TTC549 (cell line): ENCODE results near the gene OR2A1.
"Not testable (repeated sequence)": the region's sequence is repeated elsewhere in the genome, so short reads cannot be mapped to it uniquely, and the experiment has no call there.

ENCODE experiments used
- FAIRE-seq: peaks from 2 replicates; lab custom pipeline; 2012; peaks lifted over from hg19 to GRCh38; lab: Jason Lieb, UNC

OR2A1 gene

GRCh38 chr7:144311872-144312469, at the start of gene OR2A1:
OR2A1 (plus strand) TSS chr7:144312419; CDS start chr7:144318125, 5,706 bp downstream.
- not testable (repeated sequence) for FAIRE-seq

GRCh38 chr7:144264692-144265091, 47.5 kb upstream of the OR2A1 start, which contains the start of gene OR2A7:
OR2A7 (minus strand) TSS chr7:144264792; CDS start chr7:144259628, 5,164 bp downstream.
- FAIRE-seq, result not testable (repeated sequence)

- FAIRE-seq, result not testable (repeated sequence)
These were observed 43.0 kb upstream of the OR2A1 start, which contains the start of gene CTAGE8 for GRCh38 chr7:144269188-144269587. CTAGE8 (minus strand) TSS chr7:144269288; CDS start chr7:144269250, 38 bp downstream.

DNA sequence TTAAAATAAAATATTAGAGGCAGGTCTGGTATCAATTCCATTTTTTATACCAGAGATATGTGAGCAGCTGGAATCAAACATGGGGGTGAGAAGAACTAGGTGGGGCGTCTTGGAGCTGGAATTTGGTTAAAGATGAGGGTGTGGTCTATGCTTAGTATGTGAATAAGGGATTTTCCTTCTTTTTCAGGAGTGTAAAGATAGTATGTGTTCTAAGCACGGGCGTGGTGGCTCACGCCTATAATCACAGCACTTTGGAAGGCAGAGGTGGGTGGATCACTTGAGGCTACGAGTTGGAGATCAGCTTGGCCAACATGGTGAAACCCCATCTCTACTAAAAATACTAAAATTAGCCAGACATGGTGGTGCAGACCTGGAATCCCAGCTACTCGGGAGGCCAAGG, 36.9 kb upstream of the OR2A1 start:
- FAIRE-seq, result not testable (repeated sequence)

DNA sequence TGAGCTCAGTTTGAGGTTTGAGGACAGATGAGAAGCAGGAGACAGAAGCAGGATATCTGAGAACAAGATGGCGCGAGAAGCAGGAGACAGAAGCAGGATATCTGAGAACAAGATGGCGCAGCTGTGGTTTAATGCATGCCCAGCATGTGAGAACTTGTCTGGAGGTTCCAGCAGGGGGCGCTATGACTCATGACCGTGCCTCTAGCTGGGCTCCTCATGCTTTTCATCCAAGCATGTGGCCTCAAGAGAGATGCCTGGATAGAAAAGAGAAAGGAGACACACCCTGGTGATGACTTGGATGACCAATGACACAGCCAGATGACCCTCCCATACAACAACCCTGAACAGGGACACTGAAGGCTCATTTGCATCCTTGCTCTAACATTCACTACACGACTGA, 32.2 kb upstream of the OR2A1 start:
- not testable (repeated sequence) for FAIRE-seq

DNA sequence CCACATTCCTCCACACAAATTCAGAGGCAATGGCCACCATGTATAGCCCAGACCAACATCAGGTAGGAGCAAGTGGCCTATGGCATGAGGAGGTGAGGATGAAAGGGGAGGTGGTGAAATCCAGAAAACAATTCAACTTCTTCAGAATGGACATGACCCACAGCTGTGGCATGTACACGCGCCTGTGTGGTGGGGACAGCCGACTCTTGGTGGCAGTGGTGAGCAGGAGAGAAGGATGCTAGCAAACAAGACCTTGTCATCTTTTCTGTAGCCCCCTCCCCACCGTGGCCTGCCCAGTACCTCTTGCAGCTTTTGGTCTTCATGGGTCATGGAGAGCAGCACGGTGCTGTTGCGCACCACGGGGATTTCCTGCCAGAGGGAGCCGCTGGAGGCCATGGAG, 30.2 kb upstream of the OR2A1 start:
- FAIRE-seq, result not testable (repeated sequence)

- not testable (repeated sequence) for FAIRE-seq
These were observed 29.7 kb upstream of the OR2A1 start for GRCh38 chr7:144282490-144282889.

GRCh38 chr7:144283716-144284115, 28.5 kb upstream of the OR2A1 start:
- not testable (repeated sequence) for FAIRE-seq

DNA sequence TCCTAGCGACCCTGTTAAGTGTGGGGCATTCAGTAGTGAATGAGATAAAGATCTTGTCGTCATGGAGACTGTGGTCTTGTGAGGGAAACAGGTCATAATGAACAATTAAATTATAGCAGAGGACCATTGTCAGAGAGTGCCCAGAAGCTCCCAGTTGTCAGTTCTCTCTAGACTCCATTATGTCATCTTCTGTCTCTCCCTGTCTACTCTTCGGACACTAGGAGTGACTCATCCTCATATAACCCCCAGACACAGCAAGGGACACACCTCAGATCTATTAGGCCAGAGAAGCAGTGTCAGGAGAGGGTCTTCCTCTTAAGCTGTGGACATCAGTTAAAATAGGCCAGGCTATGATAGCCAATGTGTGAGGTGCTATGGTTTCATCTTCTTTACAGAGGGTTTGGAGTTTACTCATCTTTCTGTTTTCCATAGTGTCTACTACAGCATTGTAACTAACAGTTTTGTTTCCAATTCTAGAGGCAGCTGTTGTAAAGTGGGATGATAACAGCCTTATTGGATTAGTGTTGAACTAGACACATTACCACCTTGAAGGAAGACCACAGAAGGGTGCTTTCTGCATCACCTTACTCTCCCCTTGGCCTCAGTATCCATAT, 24.9 kb upstream of the OR2A1 start:
- not testable (repeated sequence) for FAIRE-seq

DNA sequence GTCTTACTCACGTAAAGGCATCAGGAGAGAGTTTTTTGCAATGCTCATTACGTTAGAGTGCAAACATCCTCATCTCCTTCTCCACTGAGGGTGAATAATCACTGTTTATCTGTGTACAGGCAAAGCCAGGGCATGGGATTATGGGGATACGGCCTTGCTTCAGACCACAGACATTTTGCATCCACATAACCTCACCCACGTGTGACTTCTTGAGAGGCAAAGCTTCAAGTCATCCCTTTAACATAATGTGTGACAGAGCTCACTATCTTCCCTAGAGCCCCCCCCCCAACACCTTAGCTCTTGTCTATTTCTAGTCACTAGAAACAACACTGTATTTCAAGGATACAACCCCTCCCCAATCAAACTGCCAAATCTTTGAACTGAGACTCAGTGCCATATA, 20.6 kb upstream of the OR2A1 start:
- FAIRE-seq, result not testable (repeated sequence)

DNA sequence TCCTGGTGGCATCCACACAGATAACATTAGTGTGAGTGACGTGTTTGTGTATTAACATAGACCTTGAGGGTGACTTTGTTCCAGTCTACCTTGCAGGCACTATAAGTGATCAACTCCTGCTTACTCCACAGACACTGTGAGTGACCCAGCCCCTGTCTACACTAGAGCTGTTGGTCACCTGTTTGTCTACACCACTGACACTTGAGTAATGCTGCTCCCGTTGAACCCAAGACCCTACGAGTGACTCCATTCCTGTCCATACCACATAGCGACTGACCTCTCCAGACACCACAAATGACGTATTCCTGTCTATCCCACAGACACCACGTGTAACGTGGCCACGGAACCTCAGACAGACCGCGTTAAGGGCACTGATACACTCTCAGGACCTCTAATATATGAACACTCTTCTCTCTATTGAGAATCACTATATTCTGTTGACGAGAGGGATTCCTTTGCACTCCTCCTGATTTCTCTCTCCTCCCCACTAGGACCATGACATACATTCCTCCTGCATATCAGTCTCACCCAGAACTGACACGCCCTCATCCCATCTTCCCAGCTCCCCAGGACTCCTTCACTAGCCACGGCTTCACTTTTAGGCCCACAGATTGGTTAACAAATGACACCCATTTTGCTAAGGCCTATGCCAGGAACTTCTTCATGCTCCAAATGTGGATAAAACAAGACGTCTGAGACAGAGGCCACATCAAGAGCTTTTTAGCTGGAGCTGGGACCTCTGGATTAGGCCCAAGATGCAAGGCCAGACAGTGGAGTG, 19.6 kb upstream of the OR2A1 start:
- FAIRE-seq, result not testable (repeated sequence)

- FAIRE-seq, result not testable (repeated sequence)
These were observed 18.3 kb upstream of the OR2A1 start for GRCh38 chr7:144293794-144294499.

GRCh38 chr7:144302578-144303303, 9.5 kb upstream of the OR2A1 start:
- not testable (repeated sequence) for FAIRE-seq

- FAIRE-seq, result not testable (repeated sequence)
These were observed 8.6 kb upstream of the OR2A1 start for GRCh38 chr7:144303607-144304006.

- not testable (repeated sequence) for FAIRE-seq
These were observed 7.1 kb upstream of the OR2A1 start for GRCh38 chr7:144305156-144305555.

GRCh38 chr7:144309702-144310101, 2.5 kb upstream of the OR2A1 start:
- not testable (repeated sequence) for FAIRE-seq

DNA sequence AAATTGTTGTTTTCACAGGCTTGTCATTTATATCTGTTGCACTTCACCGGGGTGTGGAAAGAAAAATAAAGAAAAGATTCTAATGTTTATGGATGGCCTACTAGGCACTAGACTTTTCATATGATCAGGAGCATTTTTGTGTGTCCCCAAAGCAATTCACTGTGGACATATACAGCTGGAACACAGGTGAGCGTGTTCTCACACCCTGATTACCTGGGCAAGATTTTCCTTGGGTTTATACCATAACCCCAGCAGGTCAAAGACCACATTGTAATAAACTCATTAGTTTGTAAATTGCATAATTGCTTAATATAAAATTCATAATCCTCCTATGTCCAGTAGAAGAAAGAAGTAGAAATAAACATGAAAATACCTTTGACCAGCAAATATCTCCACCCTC, 1.0 kb upstream of the OR2A1 start:
- FAIRE-seq, result not testable (repeated sequence)

GRCh38 chr7:144317537-144317936, 5.3 kb downstream of the OR2A1 start:
- FAIRE-seq, result not testable (repeated sequence)

DNA sequence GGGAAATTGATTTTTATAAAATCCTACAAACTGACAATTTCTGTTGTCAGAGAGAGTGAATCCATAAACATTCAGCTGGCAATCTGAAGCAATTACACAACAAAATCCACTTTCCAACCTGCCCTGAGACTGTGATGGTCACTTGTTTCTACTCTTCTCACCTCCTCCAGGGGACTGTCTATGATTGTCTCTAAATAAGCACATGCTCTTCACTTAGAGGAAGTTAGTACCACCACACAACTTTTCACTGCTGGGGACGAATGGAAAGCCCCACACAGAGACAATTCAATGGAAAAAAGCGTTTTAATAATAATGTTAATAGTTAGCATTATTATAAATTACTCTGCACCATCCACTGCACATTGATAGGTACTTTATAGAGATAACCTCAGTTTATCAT, 7.3 kb downstream of the OR2A1 start:
- not testable (repeated sequence) for FAIRE-seq

DNA sequence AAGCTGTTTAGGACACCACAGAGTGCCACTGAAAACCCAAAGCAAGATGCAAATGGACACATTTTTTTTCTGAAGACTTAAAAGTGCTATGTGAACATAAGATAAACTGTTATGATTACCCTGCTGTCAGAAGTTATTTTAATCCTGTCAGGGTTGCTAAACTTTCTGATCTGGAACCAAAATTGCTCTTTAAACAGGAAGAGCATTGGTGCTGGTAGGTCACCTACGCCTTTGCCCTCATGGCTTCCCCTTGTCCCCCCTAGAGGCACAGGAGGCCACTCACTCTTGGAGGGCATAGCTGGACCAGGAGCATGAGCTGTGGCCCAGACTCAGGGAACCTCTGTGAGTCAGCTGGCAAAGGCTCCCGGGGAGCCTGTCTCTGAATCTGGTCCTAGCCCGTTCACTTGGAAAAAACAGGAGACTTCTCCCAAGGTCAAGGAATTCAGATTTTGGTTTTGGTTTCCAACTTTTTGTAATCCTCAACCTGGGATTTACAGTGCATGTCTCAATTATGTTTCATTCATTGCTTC, 9.5 kb downstream of the OR2A1 start:
- not testable (repeated sequence) for FAIRE-seq

- FAIRE-seq, result not testable (repeated sequence)
These were observed 11.1 kb downstream of the OR2A1 start for GRCh38 chr7:144323359-144323758.
